GM21390 (cell line): ENCODE results near the gene ZDHHC20.

Experiments
- ATAC-seq: cut with Tn5 transposase; IDR thresholded peaks from one replicate; pipeline ENCODE4 v1.9.1; 2021; ENCODE audit not compliant: unreplicated experiment

The ZDHHC20 gene

GRCh38 chr13:21328836-21329477 lies 130.1 kb downstream of the ZDHHC20 start:
- peak; percentile 31 for ATAC-seq

- ATAC-seq, result no peak
Measured at GRCh38 chr13:21328201-21328600, 130.9 kb downstream of the ZDHHC20 start.

GRCh38 chr13:21326155-21327031 lies 132.7 kb downstream of the ZDHHC20 start:
- no peak for ATAC-seq

- no peak for ATAC-seq
Measured at GRCh38 chr13:21324803-21325202, 134.3 kb downstream of the ZDHHC20 start.

GRCh38 chr13:21322988-21323387 lies 136.1 kb downstream of the ZDHHC20 start:
- no peak for ATAC-seq
